Activated CD4-positive, alpha-beta T cell treated with anti-CD3 and anti-CD28 coated beads, Interleukin-2, amount 50 U/mL, for 16 hours (primary cell): ENCODE measurements around the gene OTUB2.
A peak's percentile ranks its signal among the peaks of the same experiment; 100 is the strongest.

Experiments used
- DNase-seq: peaks from one replicate; pipeline ENCODE4 v3.0.0-alpha.2; 2020

OTUB2 gene

GRCh38 chr14:94022532-94023411 lies 3.4 kb upstream of the OTUB2 start:
- DNase-seq: no peak

- no peak for DNase-seq
Measured at GRCh38 chr14:94024549-94024948, 1.6 kb upstream of the OTUB2 start.

GRCh38 chr14:94025720-94026119 lies 420 bp upstream of the OTUB2 start:
- DNase-seq: no peak

- DNase-seq: no peak
Measured at GRCh38 chr14:94026889-94027469, 839 bp downstream of the OTUB2 start.

- no peak for DNase-seq
Measured at GRCh38 chr14:94027566-94028449, 1.7 kb downstream of the OTUB2 start.

- peak; percentile 81 for DNase-seq
Measured at GRCh38 chr14:94028450-94028826, 2.3 kb downstream of the OTUB2 start.

GRCh38 chr14:94029265-94029664 lies 3.1 kb downstream of the OTUB2 start:
- DNase-seq: no peak

- DNase-seq: no peak
Measured at GRCh38 chr14:94029671-94030203, 3.6 kb downstream of the OTUB2 start.

GRCh38 chr14:94030571-94030970 lies 4.4 kb downstream of the OTUB2 start:
- DNase-seq: no peak

- no peak for DNase-seq
Measured at GRCh38 chr14:94031161-94031882, 5.2 kb downstream of the OTUB2 start.

- DNase-seq: no peak
Measured at GRCh38 chr14:94031883-94032279, 5.7 kb downstream of the OTUB2 start.

GRCh38 chr14:94034886-94035285 lies 8.7 kb downstream of the OTUB2 start:
- DNase-seq: no peak

- DNase-seq: peak; percentile 82
Measured at GRCh38 chr14:94036313-94037167, 10.4 kb downstream of the OTUB2 start.

- no peak for DNase-seq
Measured at GRCh38 chr14:94037954-94038353, 11.8 kb downstream of the OTUB2 start.

GRCh38 chr14:94038510-94038909 lies 12.4 kb downstream of the OTUB2 start:
- DNase-seq: no peak

GRCh38 chr14:94038921-94039629 lies 12.9 kb downstream of the OTUB2 start:
- no peak for DNase-seq

GRCh38 chr14:94040247-94040646 lies 14.1 kb downstream of the OTUB2 start:
- no peak for DNase-seq

GRCh38 chr14:94040796-94041195 lies 14.7 kb downstream of the OTUB2 start:
- DNase-seq: no peak

- no peak for DNase-seq
Measured at GRCh38 chr14:94041551-94042346, 15.6 kb downstream of the OTUB2 start.
